Left ventricle myocardium inferior (tissue), 1 donor: ENCODE data around the gene OR52W1. TPM values are rescaled to one million over a fixed set of nuclear protein-coding genes. Genes with fewer than 3 reads are reported as not detected.

Source experiments
- DNase-seq: peaks from one replicate; pipeline ENCODE4 v3.0.0-alpha.2; 2020
- H3K27ac ChIP-seq: fragments of 200-600 bp; replicated peaks from 2 replicates; pipeline ENCODE4 v1.8.0; 2021
- H3K27me3 ChIP-seq: fragments of 200-600 bp; 2 replicates; pipeline ENCODE4 v1.8.0; 2021; ENCODE audit warnings: low read depth
- H3K36me3 ChIP-seq: fragments of 200-600 bp; 2 replicates; pipeline ENCODE4 v1.8.0; 2021
- H3K4me1 ChIP-seq: fragments of 200-600 bp; 2 replicates; pipeline ENCODE4 v1.8.0; 2021
- H3K4me3 ChIP-seq: fragments of 200-600 bp; 2 replicates; pipeline ENCODE4 v1.8.0; 2021; ENCODE audit warnings: mild to moderate bottlenecking, moderate library complexity
- H3K9me3 ChIP-seq: fragments of 200-600 bp; replicated peaks from 2 replicates; pipeline ENCODE4 v1.8.0; 2021
- intact Hi-C: fragments of 100-400 bp; cut with micrococcal nuclease; formaldehyde crosslinking; loops from one replicate; pipeline ENCODE4 v1.11.0; 2022
- total RNA-seq: library from RNA; stranded (reverse); fragmentation: NEBNext Ultra II Directional; extraction: Animal tissue kit (Norgen Biotek cat#: 25700); gene quantifications from one replicate; pipeline ENCODE4 v1.2.1, GENCODE V29; 2021
- TF ChIP-seq, protein P1 (sequence below): fragments of 200-600 bp; IDR thresholded peaks from 2 replicates; pipeline ENCODE4 v1.8.0; 2021; ENCODE audit warnings: antibody characterized with exemption, mild to moderate bottlenecking, borderline replicate concordance
- donor health status: DM: no; HTN: yes; CAD: no; lungs with severe emphysema.

The OR52W1 gene
- total RNA-seq, 1 donor from 2014 or later: not detected

- no peak for DNase-seq
- Histone ChIP-seq H3K4me1 (peaks cover 9% of the 10 kb centered on the region), H3K27me3 (no peaks in the 10 kb centered on the region), H3K9me3 (peaks cover 5% of the 10 kb centered on the region), H3K4me3 (no peak overlapping the region), H3K36me3 (no peaks in the 10 kb centered on the region), H3K27ac (no peak overlapping the region)
- TF ChIP-seq, protein P1, sequence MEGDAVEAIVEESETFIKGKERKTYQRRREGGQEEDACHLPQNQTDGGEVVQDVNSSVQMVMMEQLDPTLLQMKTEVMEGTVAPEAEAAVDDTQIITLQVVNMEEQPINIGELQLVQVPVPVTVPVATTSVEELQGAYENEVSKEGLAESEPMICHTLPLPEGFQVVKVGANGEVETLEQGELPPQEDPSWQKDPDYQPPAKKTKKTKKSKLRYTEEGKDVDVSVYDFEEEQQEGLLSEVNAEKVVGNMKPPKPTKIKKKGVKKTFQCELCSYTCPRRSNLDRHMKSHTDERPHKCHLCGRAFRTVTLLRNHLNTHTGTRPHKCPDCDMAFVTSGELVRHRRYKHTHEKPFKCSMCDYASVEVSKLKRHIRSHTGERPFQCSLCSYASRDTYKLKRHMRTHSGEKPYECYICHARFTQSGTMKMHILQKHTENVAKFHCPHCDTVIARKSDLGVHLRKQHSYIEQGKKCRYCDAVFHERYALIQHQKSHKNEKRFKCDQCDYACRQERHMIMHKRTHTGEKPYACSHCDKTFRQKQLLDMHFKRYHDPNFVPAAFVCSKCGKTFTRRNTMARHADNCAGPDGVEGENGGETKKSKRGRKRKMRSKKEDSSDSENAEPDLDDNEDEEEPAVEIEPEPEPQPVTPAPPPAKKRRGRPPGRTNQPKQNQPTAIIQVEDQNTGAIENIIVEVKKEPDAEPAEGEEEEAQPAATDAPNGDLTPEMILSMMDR: no peak
- intact Hi-C loops: no loop called here
Measured at GRCh38 chr11:6175440-6175839, 23.6 kb upstream of the OR52W1 start.

- no peaks in the 10 kb centered on the region for H3K4me1 ChIP-seq
- intact Hi-C loops: no loop called here
- peaks cover 6% of the 10 kb centered on the region for H3K9me3 ChIP-seq
- H3K36me3 ChIP-seq: no peaks in the 10 kb centered on the region
- TF ChIP-seq, protein P1: no peak
- H3K27ac ChIP-seq: no peak overlapping the region
- H3K4me3 ChIP-seq: no peak overlapping the region
- DNase-seq: no peak
- no peaks in the 10 kb centered on the region for H3K27me3 ChIP-seq
Measured at GRCh38 chr11:6191742-6192141, 7.3 kb upstream of the OR52W1 start.

GRCh38 chr11:6194065-6194581, 4.9 kb upstream of the OR52W1 start:
- Histone ChIP-seq H3K36me3 (no peaks in the 10 kb centered on the region), H3K27ac (no peak overlapping the region), H3K4me3 (no peak overlapping the region), H3K4me1 (no peaks in the 10 kb centered on the region), H3K9me3 (peaks cover 6% of the 10 kb centered on the region), H3K27me3 (no peaks in the 10 kb centered on the region)
- TF ChIP-seq, protein P1: no peak
- DNase-seq: no peak
- intact Hi-C loops: no loop called here

- TF ChIP-seq, protein P1: no peak
- Histone ChIP-seq H3K4me3 (no peak overlapping the region), H3K9me3 (no peaks in the 10 kb centered on the region), H3K27ac (no peak overlapping the region), H3K4me1 (no peaks in the 10 kb centered on the region), H3K27me3 (no peaks in the 10 kb centered on the region), H3K36me3 (no peaks in the 10 kb centered on the region)
- no peak for DNase-seq
- intact Hi-C loops: no loop called here
Measured at GRCh38 chr11:6196396-6196795, 2.6 kb upstream of the OR52W1 start.

GRCh38 chr11:6197466-6198200, 1.4 kb upstream of the OR52W1 start:
- no peak overlapping the region for H3K27ac ChIP-seq
- H3K27me3 ChIP-seq: no peaks in the 10 kb centered on the region
- no peaks in the 10 kb centered on the region for H3K4me1 ChIP-seq
- TF ChIP-seq, protein P1: no peak
- intact Hi-C loops: no loop called here
- no peak for DNase-seq
- H3K36me3 ChIP-seq: peaks cover 4% of the 10 kb centered on the region
- H3K9me3 ChIP-seq: no peaks in the 10 kb centered on the region
- H3K4me3 ChIP-seq: no peak overlapping the region
